ENCODE results near the gene CYTH1.

The CYTH1 gene

GRCh38 chr17:78665387-78665951 is 116.6 kb downstream of the CYTH1 start:
- no peaks in the 10 kb centered on the region for H3K27me3 Mint-ChIP-seq
- DNase-seq (no peak), ATAC-seq (replicated peaks) (peak; percentile 42)
- peaks cover 25% of the 10 kb centered on the region for H3K36me3 Mint-ChIP-seq (ENCODE audit: insufficient read depth)
- no peaks in the 10 kb centered on the region for H3K9me3 Mint-ChIP-seq
- H3K27ac Mint-ChIP-seq = peak overlapping the region; percentile 30 to 90
- H3K4me1 Mint-ChIP-seq (ENCODE audit: low read depth in 2 of 2) = peaks cover 21 to 37% of the 10 kb centered on the region in 2 donors
- H3K4me3 Mint-ChIP-seq = peak overlapping the region; percentile 39 to 78

GRCh38 chr17:78664476-78665386 is 117.3 kb downstream of the CYTH1 start:
- ATAC-seq (replicated peaks) (no peak), DNase-seq (no peak)
- Mint-ChIP-seq H3K9me3 (no peaks in the 10 kb centered on the region), H3K27ac (peak overlapping the region; percentile 30 to 90), H3K4me3 (no peak overlapping the region), H3K36me3 (ENCODE audit: insufficient read depth) (peaks cover 18% of the 10 kb centered on the region), H3K4me1 (ENCODE audit: low read depth in 2 of 2) (peaks cover 21 to 34% of the 10 kb centered on the region in 2 donors), H3K27me3 (no peaks in the 10 kb centered on the region)

DNA sequence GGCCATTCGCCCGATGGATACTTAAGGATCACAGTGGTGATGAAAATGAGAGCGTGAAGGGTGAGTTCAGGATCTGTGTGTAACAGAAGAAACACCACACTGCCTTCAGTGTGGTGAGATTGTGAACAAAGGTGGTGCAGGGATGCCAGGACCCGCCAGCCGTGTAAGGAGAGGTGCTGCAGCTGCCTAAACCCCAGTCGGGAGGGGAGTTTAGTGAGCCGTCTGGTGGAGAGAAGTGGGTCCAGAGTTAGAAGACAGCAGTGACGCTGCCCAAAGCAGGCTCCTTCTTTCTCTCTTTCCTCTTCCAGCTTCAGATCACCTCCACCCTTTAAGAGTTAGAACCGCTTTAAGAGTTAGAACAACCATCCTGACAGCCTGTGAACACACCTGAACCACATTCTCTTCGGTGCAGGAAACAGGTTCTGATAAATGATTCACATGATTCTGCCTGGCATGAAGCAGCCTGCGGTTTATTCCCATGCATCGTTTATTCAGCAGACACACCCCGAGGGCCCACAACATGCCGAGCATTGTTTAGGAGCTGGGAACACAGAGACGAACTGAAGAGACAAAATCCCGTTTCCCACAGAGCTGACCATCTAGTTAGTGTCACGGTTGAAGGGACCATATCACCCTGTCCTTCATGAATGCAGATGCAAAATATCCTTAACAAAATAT is 120.8 kb downstream of the CYTH1 start:
- Mint-ChIP-seq H3K36me3 (ENCODE audit: insufficient read depth) (peaks cover 7% of the 10 kb centered on the region), H3K4me3 (no peak overlapping the region), H3K27ac (no peak overlapping the region), H3K9me3 (no peaks in the 10 kb centered on the region), H3K27me3 (no peaks in the 10 kb centered on the region), H3K4me1 (ENCODE audit: low read depth in 2 of 2) (peaks cover 10 to 17% of the 10 kb centered on the region in 2 donors)
- no peak for ATAC-seq (replicated peaks)
- no peak for DNase-seq

DNA sequence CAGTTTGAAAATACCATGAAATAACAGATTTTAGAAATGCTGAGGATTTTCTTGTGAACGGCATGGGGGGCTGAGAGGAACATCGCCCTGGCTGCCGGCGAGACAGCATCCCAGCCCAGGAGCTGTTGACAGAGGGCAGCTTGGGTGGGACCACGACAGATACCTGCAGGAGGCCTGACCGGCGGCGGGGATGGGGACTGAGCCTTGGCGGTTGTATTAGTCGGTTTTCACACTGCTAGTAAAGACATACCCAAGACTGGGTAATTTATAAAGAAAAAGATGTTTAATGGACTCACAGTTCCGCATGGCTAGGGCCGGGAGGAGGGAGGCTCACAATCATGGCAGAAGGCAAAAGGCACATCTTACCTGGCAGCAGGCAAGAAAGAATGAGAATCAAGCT is 122.5 kb downstream of the CYTH1 start:
- Mint-ChIP-seq H3K36me3 (ENCODE audit: insufficient read depth) (peaks cover 7% of the 10 kb centered on the region), H3K4me3 (no peak overlapping the region), H3K27ac (peak overlapping the region in 1 of 2 donors; percentile 55), H3K27me3 (peaks cover 0 to under 1% of the 10 kb centered on the region in 2 donors), H3K9me3 (no peaks in the 10 kb centered on the region), H3K4me1 (ENCODE audit: low read depth in 2 of 2) (peaks cover 0 to under 1% of the 10 kb centered on the region in 2 donors)
- DNase-seq = no peak
- ATAC-seq (replicated peaks) = no peak

DNA sequence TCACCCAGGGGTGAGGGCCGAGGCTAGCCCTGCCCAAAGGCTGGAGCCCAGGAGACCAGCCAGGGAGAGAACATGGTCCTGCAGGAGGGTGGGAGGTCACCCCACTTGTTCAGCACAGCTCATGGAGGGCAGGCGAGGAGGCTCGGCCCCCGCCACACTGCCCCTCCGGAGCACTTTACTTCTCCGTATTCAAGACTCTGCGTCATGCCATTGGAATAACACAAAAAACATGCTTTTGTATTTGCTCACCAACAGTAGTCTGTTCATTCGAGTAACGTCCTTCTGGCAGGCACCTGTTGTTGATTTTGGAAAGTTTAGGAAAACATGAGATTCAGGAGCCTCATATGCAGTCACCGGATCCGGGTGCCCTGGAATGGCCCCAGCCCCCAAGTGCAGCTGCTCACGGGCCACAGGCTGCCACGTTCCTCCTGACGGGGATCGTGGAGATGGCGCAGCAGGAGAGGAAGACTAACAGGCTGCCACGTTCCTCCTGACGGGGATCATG is 123.7 kb downstream of the CYTH1 start:
- DNase-seq (no peak), ATAC-seq (replicated peaks) (no peak)
- H3K9me3 Mint-ChIP-seq = no peaks in the 10 kb centered on the region
- H3K27me3 Mint-ChIP-seq = peaks cover 0 to 9% of the 10 kb centered on the region in 2 donors
- peaks cover 7% of the 10 kb centered on the region for H3K36me3 Mint-ChIP-seq (ENCODE audit: insufficient read depth)
- no peak overlapping the region for H3K4me3 Mint-ChIP-seq
- no peaks in the 10 kb centered on the region for H3K4me1 Mint-ChIP-seq (ENCODE audit: low read depth in 2 of 2)
- H3K27ac Mint-ChIP-seq = peak overlapping the region in 1 of 2 donors; percentile 53

- Mint-ChIP-seq H3K27ac (no peak overlapping the region), H3K4me1 (ENCODE audit: low read depth in 2 of 2) (no peaks in the 10 kb centered on the region), H3K36me3 (ENCODE audit: insufficient read depth) (peaks cover 7% of the 10 kb centered on the region), H3K9me3 (no peaks in the 10 kb centered on the region), H3K27me3 (peaks cover 0 to 9% of the 10 kb centered on the region in 2 donors), H3K4me3 (no peak overlapping the region)
- ATAC-seq (replicated peaks) = no peak
- DNase-seq = no peak
Measured at GRCh38 chr17:78655251-78655940, 126.7 kb downstream of the CYTH1 start.

- Mint-ChIP-seq H3K4me1 (ENCODE audit: low read depth in 2 of 2) (no peaks in the 10 kb centered on the region), H3K36me3 (ENCODE audit: insufficient read depth) (peaks cover 8% of the 10 kb centered on the region), H3K27me3 (peaks cover 2 to 14% of the 10 kb centered on the region in 2 donors), H3K9me3 (no peaks in the 10 kb centered on the region), H3K4me3 (no peak overlapping the region), H3K27ac (no peak overlapping the region)
- DNase-seq (no peak), ATAC-seq (replicated peaks) (no peak)
Measured at GRCh38 chr17:78654325-78654724, 127.7 kb downstream of the CYTH1 start.

- peaks cover 0 to 3% of the 10 kb centered on the region in 2 donors for H3K9me3 Mint-ChIP-seq
- no peak for DNase-seq
- H3K27ac Mint-ChIP-seq = no peak overlapping the region
- no peaks in the 10 kb centered on the region for H3K4me1 Mint-ChIP-seq (ENCODE audit: low read depth in 2 of 2)
- H3K4me3 Mint-ChIP-seq = no peak overlapping the region
- no peak for ATAC-seq (replicated peaks)
- peaks cover 10% of the 10 kb centered on the region for H3K36me3 Mint-ChIP-seq (ENCODE audit: insufficient read depth)
- H3K27me3 Mint-ChIP-seq = peaks cover 10 to 16% of the 10 kb centered on the region in 2 donors
Measured at GRCh38 chr17:78653382-78653781, 128.7 kb downstream of the CYTH1 start.

DNA sequence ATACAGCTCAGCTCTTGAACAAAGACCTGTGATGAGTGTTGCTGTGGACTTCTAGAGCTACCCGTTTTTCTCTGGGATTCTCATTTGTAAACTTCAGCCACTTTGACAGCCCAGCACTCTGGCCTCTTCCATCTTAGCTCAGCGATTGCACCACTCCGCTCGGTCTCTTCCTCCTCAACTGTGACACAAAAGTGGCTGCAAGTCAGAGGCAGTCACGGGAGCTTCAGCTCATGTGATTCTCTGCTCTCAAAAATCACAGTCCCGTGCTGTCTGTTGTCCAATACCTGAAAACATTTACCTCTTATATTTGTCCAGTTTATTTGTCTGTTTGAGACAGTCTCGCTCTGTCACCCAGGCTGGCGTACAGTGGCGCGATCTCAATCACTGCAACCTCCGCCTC is 129.2 kb downstream of the CYTH1 start:
- Mint-ChIP-seq H3K4me3 (no peak overlapping the region), H3K4me1 (ENCODE audit: low read depth in 2 of 2) (no peaks in the 10 kb centered on the region), H3K9me3 (peaks cover 0 to 4% of the 10 kb centered on the region in 2 donors), H3K27ac (no peak overlapping the region), H3K27me3 (peaks cover 14 to 20% of the 10 kb centered on the region in 2 donors), H3K36me3 (ENCODE audit: insufficient read depth) (peaks cover 10% of the 10 kb centered on the region)
- no peak for ATAC-seq (replicated peaks)
- no peak for DNase-seq

GRCh38 chr17:78652024-78652423 is 130.0 kb downstream of the CYTH1 start:
- Mint-ChIP-seq H3K4me1 (ENCODE audit: low read depth in 2 of 2) (no peaks in the 10 kb centered on the region), H3K4me3 (no peak overlapping the region), H3K27ac (no peak overlapping the region), H3K27me3 (peaks cover 23 to 29% of the 10 kb centered on the region in 2 donors), H3K9me3 (peaks cover 0 to 4% of the 10 kb centered on the region in 2 donors), H3K36me3 (ENCODE audit: insufficient read depth) (peaks cover 12% of the 10 kb centered on the region)
- ATAC-seq (replicated peaks) (no peak), DNase-seq (no peak)

- no peak overlapping the region for H3K27ac Mint-ChIP-seq
- no peaks in the 10 kb centered on the region for H3K4me1 Mint-ChIP-seq (ENCODE audit: low read depth in 2 of 2)
- DNase-seq (no peak), ATAC-seq (replicated peaks) (no peak)
- peaks cover 11% of the 10 kb centered on the region for H3K36me3 Mint-ChIP-seq (ENCODE audit: insufficient read depth)
- peaks cover 0 to 4% of the 10 kb centered on the region in 2 donors for H3K9me3 Mint-ChIP-seq
- peaks cover 28 to 33% of the 10 kb centered on the region in 2 donors for H3K27me3 Mint-ChIP-seq
- no peak overlapping the region for H3K4me3 Mint-ChIP-seq
Measured at GRCh38 chr17:78651554-78651953, 130.5 kb downstream of the CYTH1 start.

GRCh38 chr17:78650093-78650715 is 131.9 kb downstream of the CYTH1 start:
- Mint-ChIP-seq H3K27ac (no peak overlapping the region), H3K4me3 (no peak overlapping the region), H3K9me3 (peaks cover 0 to 4% of the 10 kb centered on the region in 2 donors), H3K4me1 (ENCODE audit: low read depth in 2 of 2) (peaks cover 7 to 8% of the 10 kb centered on the region in 2 donors), H3K27me3 (peaks cover 41 to 44% of the 10 kb centered on the region in 2 donors), H3K36me3 (ENCODE audit: insufficient read depth) (peaks cover 16% of the 10 kb centered on the region)
- ATAC-seq (replicated peaks) (no peak), DNase-seq (no peak)

All from effector memory CD8-positive, alpha-beta T cell (primary cell).